ENCODE results near the gene MAS1L.

- TF ChIP-seq CTCF (IDR thresholded peaks at IDR 0.05) (no peak), POLR2A (IDR thresholded peaks at IDR 0.05; ENCODE audit: low read length) (no peak), ZC3H11A (IDR thresholded peaks at IDR 0.05) (no peak), BCL3 (IDR thresholded peaks at IDR 0.05) (no peak), RFX5 (IDR thresholded peaks at IDR 0.05) (no peak), JUN (IDR thresholded peaks at IDR 0.05) (no peak), RARB (CRISPR knock-in tag; IDR thresholded peaks at IDR 0.05) (no peak), PHF8 (IDR thresholded peaks at IDR 0.05; ENCODE audit: borderline replicate concordance, low read depth) (no peak), NFE2L2 (conservative IDR thresholded peaks at IDR 0.05; ENCODE audit: low read length) (no peak), CHD2 (IDR thresholded peaks at IDR 0.05; ENCODE audit: low read length, partially characterized antibody) (no peak), RCOR1 (IDR thresholded peaks at IDR 0.05; ENCODE audit: low read depth, low read length) (no peak), KDM1A (IDR thresholded peaks at IDR 0.05; ENCODE audit: low read depth) (no peak), TP53 (CRISPR knock-in tag; IDR thresholded peaks at IDR 0.05) (no peak), E2F6 (IDR thresholded peaks at IDR 0.05; ENCODE audit: borderline replicate concordance, low read depth) (no peak)
Measured at GRCh38 chr6:29456971-29457370, 30.8 kb downstream of the MAS1L start, which contains the start of the genes OR11A1 and OR2H1.

All from A549 (cell line).